ELF-1 (cell line): ENCODE data around the gene SUMO3.

Experiments
- DNase-seq: peaks from one replicate; pipeline ENCODE4 v3.0.0-alpha.2; 2016; ENCODE audit warnings: low read depth, low spot score

Gene SUMO3

DNA sequence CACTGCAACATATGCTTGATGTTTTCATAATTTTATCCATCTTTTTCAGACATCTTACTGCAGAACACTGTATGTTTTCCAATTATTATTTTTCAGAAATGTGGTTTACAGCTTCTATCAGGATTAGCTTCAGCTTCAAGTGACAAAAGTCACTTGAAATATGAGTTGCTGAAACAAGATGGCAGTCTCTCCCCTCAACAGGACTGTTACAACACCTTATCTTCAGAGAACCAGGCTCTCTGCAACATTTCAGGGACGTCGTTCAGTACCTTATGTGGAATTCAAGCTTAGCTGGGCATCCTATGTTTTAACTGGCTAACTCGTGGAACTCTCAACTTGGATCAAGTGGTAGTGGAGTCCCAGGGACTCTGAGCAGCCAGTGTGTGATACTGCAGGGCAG lies 14.2 kb downstream of the SUMO3 start:
- DNase-seq, result no peak

DNA sequence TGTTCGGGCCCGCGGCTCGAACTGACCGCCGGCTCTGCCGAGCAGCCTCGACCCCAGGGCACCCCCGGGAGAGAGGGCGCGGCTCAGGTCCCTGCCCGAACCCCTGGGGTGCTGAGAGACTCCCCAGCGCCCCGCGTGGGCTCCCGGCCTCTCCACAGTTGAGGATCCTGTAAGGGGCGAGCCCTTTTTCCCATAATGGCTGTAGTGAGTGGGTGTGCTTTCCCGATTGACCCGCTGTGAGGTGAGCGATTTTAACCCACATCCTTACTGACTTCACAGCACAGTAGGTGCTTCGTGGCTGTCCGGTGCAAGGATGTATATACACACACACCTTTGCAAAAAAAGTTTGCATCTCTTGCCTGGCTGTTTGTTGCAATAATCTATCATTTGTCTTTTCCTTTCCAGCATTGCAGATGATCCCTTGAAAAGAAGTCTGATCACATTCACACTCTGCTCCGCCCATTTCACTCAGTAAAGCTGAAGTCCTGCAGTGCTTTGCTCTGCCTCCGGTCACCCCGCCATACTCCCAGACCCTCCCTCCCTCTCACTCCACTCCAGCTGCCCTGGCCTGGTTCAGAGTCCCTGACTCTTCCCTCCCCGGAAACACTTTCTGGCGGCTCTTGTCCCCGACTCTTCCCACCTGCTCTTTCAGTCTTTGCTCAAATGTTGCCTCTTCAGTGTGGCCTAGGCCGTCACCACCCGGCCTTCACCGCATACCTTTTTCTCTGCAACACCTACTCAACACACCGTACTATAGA lies 15.3 kb downstream of the SUMO3 start:
- peak; percentile 46 for DNase-seq

DNA sequence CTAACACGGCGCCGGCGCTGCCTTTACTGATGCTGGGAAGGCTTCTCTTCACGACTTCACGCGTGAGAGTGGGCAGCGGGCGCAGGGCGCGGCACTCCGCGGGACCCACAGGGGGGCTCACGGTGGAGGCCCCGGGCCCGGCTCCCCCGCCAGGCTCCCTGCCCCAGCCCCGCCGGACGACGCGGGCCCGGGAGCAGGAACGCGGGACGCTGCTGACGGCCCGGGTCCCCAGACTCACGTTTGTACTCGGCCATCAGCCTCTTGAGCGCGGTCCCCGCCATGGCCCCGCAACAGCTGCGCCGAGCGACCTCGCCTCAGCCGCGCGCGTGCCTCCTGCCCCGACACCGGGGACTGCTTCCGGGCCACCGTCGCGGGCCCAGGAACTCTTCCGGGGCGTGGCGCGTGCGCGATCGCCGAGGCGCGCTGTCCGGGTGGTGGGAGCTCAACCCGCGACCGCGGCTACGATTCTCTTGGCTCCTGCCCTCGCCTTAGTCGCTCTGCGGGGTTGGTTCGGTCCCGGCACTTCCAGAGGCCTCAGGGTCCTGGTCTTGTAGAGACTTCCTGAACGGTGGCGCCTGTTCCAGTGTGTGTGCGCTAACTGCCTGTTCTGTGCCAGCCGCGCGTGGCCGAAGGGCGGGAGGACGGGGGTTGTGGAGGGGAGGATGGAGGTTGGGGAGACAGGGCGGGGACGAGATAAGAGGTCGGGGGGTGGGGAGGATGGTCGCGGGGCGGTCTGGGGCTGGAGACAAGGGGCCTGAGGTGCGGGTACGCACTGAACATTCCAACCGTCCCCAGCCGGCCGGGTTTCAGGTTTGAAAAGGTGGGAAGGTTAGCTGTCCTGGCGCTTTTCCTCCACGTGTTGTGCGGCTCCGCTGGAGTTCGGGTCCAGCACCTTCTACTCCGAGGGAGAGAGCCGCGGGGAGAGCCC lies 16.1 kb downstream of the SUMO3 start, which contains the start of gene UBE2G2:
TSS of gene UBE2G2 (minus strand) at position 353 of the 928 bp plus-strand sequence. CDS start at position 281, 72 bp downstream.
- DNase-seq, result peak; percentile 81

DNA sequence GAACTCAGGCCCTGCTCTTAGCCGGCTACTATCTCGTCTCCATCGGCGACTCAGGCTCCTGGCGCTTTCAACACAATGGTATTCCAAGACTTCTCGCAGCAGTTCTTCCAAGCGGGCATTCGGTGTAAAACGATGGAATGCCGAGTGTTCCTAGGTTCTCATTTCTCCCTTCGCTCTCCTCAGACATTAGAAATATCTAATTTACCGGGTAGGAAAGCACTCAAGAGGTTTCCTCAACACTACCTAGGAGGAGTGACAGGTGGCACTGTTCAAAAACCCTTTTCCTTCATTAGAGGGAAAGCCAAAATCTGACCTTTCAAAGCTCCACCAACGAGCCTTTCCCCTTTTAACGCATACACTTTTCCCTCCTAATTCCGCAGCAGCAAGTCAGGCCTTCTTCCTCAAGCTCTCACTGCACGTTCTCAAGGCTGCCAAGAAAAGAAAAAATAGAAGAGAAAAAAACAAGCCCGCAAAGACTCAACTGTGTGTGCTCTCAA lies 16.8 kb downstream of the SUMO3 start:
- peak; percentile 54 for DNase-seq

DNA sequence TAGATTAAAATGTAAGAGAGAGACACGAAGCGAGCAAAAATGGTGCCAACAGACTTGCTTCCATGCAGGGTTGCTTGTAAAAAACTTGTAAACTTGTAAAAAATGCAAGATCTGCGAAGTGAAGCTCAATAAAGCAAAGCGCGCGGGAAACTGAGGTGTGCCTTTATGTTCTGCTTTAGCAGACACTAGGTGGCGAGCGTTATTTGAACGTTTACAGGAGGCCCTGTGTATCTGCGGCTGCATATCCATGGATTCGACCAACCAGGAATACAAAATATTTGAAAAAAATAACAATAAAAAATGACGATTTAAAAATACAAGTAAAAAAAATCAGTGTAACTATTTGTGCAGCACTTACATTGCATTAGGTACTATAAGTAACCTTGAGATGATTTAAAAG lies 17.8 kb downstream of the SUMO3 start:
- DNase-seq, result no peak

DNA sequence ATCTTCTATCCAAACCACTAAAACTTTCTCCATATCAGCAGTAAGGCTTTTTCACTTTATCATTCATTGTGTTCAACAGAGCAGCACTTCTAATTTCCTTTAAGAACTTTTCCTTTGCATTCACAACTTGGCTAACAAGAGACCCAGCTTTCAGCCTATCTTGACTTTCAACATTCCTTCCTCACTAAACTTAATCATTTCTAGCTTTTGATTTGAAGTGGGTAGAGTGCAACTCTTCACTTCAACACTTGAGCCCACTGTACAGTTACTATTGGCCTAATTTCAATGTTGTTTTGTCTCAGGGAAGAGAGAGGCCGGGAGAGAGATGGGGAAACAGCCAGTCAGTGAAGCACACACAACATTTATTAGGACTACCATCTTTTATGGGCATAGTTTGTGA lies 18.2 kb downstream of the SUMO3 start:
- no peak for DNase-seq

DNA sequence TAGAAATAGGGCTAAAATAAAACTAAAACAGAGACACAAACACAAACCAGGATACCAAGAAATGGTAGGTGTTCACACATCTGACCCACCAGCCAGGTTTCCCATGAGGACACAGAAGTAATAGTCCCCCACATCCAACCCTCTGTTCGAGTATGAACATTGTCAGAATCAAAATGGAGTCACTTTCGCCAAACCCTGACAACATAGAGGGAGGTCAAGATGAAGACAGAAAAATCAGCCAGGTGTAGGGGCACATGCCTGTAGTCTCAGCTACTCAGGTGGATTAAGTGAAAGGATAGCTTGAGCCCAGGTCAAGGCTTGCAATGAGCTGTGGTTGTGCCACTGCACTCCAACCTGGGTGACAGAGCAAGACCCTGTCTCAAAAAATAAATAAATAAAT lies 20.1 kb downstream of the SUMO3 start:
- DNase-seq, result no peak

DNA sequence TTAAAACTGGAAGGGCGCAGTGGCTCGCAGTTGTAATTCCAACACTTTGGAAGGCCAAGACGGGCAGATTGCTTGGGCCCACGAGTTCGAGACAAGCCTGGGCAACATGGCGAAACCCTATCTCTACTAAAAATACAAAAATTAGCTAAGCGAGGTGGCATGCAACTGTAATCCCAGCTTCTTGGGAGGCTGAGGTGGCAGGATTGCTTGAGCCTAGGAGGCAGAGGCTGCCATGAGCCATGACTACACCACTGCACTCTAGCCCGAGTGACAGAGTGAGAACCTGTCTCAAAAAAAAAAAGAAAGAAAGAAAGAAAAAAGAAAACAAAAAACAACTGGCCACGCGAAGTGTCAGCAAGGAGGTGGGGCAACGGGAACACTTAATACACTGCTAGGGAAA lies 22.5 kb downstream of the SUMO3 start:
- no peak for DNase-seq

DNA sequence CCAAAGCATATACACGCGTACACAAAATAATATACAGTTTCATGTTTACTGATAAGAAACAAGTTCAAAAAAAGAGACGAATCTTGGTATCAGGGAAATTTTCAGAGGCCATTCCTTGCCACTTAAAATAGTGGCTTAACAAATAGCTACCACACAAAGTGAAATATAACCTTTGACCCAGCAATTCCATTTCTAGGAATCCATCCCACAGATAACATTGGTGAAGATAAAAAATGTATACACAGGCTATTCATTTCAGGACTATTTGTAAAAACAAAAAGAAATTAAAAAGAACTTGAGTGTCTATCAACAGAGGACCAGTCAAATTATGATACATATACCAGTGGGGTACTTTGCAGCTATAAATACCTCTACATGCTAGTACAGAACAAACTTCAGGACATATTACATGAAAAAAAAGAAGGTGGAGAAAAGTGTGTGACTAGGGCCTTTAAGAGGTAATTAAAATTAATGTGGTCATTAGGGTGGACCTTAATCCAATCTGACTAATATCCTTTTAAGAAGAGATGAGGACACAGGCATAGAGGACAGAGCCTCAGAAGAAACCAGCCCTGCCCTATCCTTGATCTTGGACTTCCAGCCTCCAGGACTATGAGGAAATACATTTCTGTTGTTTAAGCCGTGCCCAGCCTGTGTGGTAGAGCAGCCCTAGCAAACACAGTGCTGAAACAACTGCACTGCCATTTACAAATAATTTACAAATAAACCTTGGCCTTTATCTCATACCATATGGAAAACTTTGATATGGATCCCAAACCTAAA lies 24.1 kb downstream of the SUMO3 start:
- no peak for DNase-seq

DNA sequence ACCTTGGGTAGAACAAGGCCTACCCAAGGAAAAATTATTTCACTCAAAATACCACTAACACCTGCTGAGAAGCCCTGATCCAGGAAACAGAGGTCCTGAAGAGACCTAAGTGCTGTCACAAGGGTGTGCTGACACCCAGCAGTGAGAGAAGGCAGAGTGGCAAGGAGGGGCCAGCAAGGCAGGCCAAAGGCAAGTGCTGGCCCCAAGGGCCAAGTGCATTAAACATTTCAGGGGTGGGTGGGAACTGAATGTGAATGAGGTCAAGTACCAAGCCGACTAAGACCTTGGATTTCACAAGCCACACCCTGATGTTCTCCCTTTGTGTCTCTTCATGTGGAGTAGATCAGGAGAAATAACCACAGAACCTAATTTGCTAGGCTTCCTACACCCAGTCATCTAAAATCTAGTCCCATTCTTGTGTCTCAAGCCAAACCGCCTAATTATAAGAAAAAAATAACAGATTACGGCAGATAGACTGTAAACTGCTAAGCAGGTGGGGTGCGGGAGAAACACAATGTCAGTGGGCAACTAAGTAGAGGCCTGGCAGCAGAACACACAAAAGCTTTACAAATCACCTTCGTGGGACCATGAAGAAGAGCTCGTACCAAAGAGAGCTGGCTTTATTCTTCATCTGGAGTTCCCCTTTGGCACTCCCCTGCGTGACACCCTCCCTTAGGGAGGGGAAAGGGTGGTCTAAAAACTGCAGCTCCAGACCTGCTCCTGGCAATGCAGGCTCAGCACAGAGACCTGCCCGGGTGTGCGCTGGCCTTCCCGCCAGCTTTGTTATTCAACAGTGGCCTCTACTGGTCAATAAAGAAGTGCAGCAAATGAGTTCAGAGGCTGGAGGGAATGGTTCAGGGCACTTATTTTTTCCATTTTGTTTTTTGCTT lies 24.9 kb downstream of the SUMO3 start:
- DNase-seq, result peak; percentile 77

DNA sequence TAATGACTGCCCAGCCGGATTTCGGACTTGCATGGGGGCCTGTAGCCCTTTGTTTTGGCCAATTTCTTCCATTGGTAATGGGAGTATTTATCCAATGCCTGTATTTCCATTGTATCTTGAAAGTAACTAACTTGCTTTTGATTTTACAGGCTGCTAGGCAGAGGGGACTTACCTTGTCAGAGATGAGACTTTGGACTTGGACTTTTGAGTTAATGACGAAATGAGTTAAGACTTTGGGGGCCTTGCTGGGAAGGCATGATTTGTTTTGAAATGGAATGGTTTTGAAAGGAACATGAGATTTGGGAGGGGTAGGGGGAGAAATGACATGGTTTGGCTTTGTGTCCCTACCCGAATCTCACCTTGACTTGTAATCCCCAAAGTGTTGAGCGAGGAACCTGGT lies 25.9 kb downstream of the SUMO3 start:
- DNase-seq, result no peak

DNA sequence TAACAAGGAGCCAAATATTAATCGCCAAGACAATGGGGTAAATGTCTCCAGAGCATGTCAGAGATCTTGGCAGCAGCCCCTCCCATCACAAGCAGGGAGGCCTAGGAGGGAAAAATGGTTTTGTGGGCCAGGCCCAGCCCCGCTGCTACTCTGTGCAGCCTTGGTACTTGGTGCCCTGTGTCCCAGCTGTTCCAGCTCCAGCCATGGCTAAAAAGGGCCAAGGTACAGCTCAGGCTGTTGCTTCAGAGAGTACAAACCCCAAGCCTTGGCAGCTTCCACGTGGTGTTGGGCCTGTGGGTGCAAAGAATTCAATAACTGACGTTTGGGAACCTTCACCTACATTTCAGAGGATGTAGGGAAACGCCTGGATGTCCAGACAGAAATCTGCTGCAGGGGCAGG lies 26.6 kb downstream of the SUMO3 start:
- no peak for DNase-seq

DNA sequence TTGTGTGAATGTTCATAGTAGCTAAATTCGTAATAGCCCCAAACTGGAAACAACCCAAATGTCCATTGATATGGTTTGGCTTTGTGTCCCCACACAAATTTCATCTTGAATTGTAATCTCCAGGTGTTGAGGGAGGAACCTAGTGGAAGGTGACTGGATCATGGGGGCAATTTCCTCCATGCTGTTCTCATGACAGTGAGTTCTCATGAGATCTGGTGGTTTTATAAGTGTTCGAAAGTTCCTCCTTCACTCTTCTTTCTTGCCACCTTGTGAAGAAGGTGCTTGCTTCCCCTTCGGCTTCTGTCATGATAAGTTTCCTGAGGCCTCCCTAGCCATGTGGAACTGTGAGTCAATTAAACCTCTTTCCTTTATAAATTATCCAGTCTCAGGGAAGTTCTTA lies 27.5 kb downstream of the SUMO3 start:
- no peak for DNase-seq

DNA sequence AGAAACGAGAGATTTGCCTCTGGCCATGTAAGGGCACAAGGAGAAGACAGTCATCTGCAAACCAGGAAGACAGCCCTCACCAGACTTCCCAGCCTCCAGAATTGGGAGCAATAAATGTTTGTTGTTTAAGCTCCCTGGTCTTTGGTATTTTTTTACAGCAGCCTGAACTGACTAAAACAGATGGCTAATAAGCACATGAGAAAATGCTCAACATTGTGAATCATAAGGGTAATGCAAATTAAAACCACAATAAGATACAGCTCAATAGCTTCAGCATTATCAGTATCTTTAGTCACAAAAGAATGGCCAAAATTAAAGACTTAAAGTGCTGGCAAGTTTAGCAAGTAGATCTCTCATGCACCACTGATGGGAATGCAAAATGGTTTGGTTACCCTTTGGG lies 28.0 kb downstream of the SUMO3 start:
- no peak for DNase-seq

DNA sequence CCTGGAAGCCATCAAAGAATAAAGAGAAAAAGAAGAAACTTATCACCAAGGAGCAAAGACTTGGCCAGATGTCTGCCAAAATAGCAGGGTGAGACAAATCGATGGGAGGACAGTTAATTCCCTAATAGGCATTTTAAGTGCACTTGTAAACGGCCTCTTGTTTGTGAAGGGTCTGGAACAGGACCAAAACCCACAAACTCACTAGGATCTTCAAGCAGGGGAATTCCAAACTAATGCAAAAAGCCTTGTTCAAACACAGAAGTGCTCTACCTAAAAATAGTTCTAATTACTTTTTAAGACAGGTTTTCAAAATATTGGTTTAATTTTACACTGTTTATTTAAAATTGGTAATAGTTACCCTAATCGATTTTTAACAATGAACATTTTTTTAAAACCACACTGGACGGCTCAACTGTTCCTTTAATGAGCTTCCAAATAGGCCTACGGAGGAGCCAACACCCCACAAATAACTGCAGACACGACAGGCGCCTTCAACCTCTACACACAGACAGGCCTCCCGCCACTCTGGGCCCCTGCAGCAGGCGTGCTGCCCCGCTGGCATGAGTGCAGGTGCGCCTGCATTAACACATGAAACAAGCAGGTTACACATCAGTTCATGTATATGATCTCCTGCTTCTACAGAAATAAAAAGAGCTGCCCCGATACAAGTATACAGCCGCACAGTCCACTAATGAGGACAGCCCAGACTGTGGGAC lies 32.1 kb downstream of the SUMO3 start:
- no peak for DNase-seq

DNA sequence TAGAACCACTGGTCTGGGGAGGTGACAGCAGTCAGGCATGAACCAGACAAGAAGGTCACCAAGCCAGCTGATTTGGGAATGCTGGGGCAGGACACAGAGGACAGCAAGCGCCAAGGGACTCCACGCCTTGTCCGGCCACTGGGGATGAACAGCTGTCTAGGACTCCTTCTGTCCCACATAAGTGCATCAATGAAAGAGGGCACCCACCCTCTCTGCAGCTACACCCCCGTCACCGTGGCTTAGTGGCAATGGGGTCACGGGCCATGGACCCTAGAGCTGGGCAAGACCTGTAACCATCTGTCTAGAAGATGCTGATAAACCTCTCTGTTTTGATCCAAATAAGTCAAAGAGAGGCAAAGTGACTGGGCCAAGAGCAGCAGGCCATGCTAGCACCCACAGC lies 33.1 kb downstream of the SUMO3 start:
- DNase-seq, result no peak

DNA sequence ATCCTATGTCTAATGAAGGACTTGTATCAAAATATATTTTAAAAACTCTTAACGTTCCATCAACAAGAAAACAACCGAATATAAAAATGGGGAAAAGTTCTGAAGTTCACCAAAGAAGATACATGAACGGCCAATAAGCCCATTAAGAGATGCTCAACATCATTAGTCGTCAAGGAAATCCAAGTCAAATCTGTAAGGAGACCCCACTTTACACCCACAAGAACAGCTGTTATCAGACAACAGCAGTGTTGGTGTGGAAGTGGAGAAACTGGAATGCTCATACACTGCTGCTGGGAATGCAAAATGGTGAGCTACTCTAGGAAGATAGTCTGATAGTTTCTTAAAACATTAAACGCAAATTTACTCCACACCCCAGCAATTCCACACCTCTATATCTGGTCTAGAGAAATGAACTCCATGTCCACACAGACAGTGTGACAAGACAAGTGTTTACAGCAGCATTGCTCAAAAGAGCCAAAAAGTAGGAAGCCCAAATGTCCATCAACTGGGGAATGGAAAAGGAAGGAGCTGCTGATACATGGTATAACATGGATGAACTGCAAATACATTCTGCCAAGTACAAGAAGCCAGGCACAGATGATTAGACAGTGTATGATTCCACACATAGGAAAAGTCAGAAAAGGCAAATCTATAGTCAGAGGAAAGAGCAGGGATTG lies 34.7 kb downstream of the SUMO3 start:
- no peak for DNase-seq

DNA sequence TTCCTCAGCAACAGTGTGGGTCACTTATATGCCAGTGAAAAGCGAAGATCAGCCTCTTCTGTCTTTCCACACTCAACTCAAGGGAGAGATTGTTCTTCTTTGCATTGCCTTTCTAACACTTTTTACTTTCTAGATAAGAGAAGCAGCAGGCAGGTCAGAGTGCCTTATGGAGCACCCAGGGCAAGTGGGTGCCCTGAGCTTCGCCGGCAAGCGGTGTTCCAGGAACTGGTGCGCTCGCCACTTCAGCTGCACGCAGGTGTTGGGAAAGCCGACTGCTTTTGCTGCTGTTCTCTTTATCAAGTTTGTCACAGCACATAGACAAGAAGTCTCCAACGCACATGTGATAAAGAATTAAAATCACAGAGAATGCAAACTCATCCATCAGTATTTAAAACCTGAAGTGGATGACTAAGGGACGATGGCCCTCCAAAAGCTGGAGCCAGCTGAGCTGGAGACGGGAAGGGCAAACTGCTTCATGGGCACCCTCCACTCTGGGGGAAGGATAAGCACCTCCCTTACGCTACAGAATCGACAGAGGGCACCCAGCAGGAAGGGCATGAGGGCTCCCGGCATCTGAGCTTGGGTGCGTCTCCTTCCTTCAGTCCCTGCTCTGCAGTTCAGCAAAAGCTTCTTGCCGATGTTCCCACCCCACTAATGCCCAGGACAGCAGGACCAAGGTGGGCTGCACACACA lies 36.9 kb downstream of the SUMO3 start:
- DNase-seq, result no peak

DNA sequence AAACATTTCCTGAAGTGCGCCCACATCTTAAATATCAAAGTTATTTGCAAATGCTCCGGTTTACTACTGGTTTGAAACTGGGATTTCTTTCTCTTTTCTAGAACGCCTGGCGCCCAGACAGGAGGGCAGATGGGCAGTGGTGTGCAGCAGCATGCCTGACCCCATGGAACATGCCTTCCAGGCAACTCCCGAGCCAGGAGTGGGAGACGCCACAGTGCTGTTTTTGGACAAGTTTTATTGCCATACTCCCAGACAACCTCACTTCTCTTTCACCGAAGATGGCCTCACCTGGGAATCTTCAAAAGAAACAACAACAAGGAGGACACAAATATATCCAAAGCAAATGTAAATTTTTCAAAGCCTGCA lies 37.7 kb downstream of the SUMO3 start:
- DNase-seq, result no peak
